Right renal pelvis (tissue), 4 donors: ENCODE data around the gene AP5S1. TPM values are rescaled to one million over a fixed set of nuclear protein-coding genes. Genes with fewer than 3 reads are reported as not detected.
"Not testable (repeated sequence)": the region's sequence is repeated elsewhere in the genome, so short reads cannot be mapped to it uniquely, and the experiment has no call there.

ENCODE experiments used
- DNase-seq, 4 donors: peaks; one replicate each; pipeline ENCODE4 v3.0.0-alpha.2; 2013; ENCODE audit warnings: low read depth in 4 of 4, low spot score in 3 of 4, missing footprints in 1 of 4
- polyA plus RNA-seq, 4 donors: library from polyadenylated mRNA; unstranded; fragments of 120-200 nt; gene quantifications; one replicate each; pipeline ENCODE4 v1.2.1, GENCODE V29; 2013; ENCODE audit not compliant: insufficient read length in 4 of 4

AP5S1 gene
- polyA plus RNA-seq, 4 donors, result 8.5 to 11.3 (median 9.9) TPM

- DNase-seq, result not testable (repeated sequence)
These were observed 19.9 kb downstream of the AP5S1 start for GRCh38 chr20:3840201-3840600.

- DNase-seq, result no peak
These were observed 22.1 kb downstream of the AP5S1 start for GRCh38 chr20:3842348-3842930.

- no peak for DNase-seq
These were observed 23.1 kb downstream of the AP5S1 start for GRCh38 chr20:3843490-3843889.

- not testable (repeated sequence) for DNase-seq
These were observed 23.8 kb downstream of the AP5S1 start for GRCh38 chr20:3843990-3844619.

GRCh38 chr20:3846378-3846739, 26.0 kb downstream of the AP5S1 start:
- no peak for DNase-seq

- peak; percentile 69 to 78 (median 75) for DNase-seq
These were observed 26.5 kb downstream of the AP5S1 start, which contains the start of gene MAVS for GRCh38 chr20:3846740-3847428. MAVS (plus strand) TSS chr20:3846834; CDS start chr20:3854625, 7,791 bp downstream.

- DNase-seq, result no peak
These were observed 27.1 kb downstream of the AP5S1 start for GRCh38 chr20:3847429-3847940.

GRCh38 chr20:3848565-3848964, 28.2 kb downstream of the AP5S1 start:
- no peak for DNase-seq

- DNase-seq, result no peak
These were observed 34.1 kb downstream of the AP5S1 start for GRCh38 chr20:3854462-3854871.

- DNase-seq, result no peak
These were observed 37.1 kb downstream of the AP5S1 start for GRCh38 chr20:3857405-3857804.

GRCh38 chr20:3858689-3859088, 38.3 kb downstream of the AP5S1 start:
- DNase-seq, result no peak

GRCh38 chr20:3861191-3861590, 40.8 kb downstream of the AP5S1 start:
- DNase-seq, result no peak

GRCh38 chr20:3862333-3862732, 42.0 kb downstream of the AP5S1 start:
- no peak for DNase-seq

- DNase-seq, result no peak
These were observed 43.0 kb downstream of the AP5S1 start for GRCh38 chr20:3863317-3863716.

- DNase-seq, result no peak
These were observed 44.2 kb downstream of the AP5S1 start for GRCh38 chr20:3864518-3864917.

GRCh38 chr20:3865152-3865886, 45.0 kb downstream of the AP5S1 start:
- no peak for DNase-seq

- DNase-seq, result no peak
These were observed 45.6 kb downstream of the AP5S1 start for GRCh38 chr20:3865887-3866407.

- DNase-seq, result no peak
These were observed 46.1 kb downstream of the AP5S1 start for GRCh38 chr20:3866464-3866863.

GRCh38 chr20:3867802-3868201, 47.5 kb downstream of the AP5S1 start:
- no peak for DNase-seq

GRCh38 chr20:3869839-3870634, 49.7 kb downstream of the AP5S1 start:
- no peak for DNase-seq
